Measurements from ENCODE around the gene HS3ST6. TPM values are rescaled to one million over a fixed set of nuclear protein-coding genes. Genes with fewer than 3 reads are reported as not detected.
"Not testable (repeated sequence)": the region's sequence is repeated elsewhere in the genome, so short reads cannot be mapped to it uniquely, and the experiment has no call there.

HS3ST6 gene
- total RNA-seq, 1 experiment from 2014 or later, result not detected

DNA sequence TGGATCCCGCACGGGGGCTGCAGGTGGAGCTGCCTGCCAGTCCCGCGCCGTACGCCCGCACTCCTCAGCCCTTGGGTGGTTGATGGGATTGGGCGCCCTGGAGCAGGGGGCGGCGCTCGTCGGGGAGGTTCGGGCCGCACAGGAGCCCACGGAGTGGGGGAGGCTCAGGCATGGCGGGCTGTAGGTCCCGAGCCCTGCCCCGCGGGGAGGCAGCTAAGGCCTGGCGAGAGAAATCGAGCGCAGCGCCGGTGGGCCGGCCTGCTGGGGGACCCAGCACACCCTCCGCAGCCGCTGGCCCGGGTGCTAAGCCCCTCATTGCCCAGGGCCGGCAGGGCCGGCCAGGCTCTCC is 39.9 kb upstream of the HS3ST6 start:
- Histone ChIP-seq H3K4me1 (replicated peaks) (peaks cover 25% of the 10 kb centered on the region), H3K36me3 (peaks cover 32% of the 10 kb centered on the region)
- H3K27me3 ChIP-seq (replicated peaks); H3K4me3 ChIP-seq; H3K27ac ChIP-seq; DNase-seq (ENCODE audit: low read depth in 1 of 2, low spot score in 2 of 2); H3K9me3 ChIP-seq (replicated peaks): not testable (repeated sequence)

DNA sequence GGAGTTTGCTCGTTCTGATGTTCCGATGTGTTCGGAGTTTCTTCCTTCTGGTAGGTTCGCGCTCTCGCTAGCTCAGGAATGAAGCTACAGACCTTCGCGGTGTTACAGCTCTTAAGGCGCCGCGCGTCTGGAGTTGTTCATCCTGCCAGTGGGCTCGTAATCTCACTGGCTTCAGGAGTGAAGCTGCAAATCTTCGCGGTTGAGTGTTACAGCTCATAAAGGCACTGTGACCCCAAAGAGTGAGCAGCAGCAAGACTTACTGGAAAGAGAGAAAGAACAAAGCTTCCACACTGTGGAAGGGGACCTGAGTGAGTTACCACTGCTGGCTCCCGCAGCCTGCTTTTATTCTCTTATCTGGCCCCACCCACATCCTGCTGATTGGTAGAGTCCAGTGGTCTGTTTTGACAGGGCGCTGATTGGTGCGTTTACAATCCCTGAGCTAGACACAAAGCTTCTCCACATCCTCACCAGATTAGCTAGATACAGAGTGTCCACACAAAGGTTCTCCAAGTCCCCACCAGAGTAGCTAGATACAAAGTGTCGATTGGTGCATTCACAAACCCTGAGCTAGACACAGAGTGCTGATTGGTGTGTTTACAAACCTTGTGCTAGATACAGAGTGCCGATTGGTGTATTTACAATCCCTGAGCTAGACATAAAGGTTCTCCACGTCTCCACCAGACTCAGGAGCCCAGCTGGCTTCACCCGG is 39.4 kb upstream of the HS3ST6 start:
- Histone ChIP-seq H3K4me1 (replicated peaks) (peaks cover 20% of the 10 kb centered on the region), H3K36me3 (peaks cover 27% of the 10 kb centered on the region)
- H3K27ac ChIP-seq; DNase-seq (ENCODE audit: low read depth in 1 of 2, low spot score in 2 of 2); H3K4me3 ChIP-seq; H3K9me3 ChIP-seq (replicated peaks); H3K27me3 ChIP-seq (replicated peaks): not testable (repeated sequence)

DNA sequence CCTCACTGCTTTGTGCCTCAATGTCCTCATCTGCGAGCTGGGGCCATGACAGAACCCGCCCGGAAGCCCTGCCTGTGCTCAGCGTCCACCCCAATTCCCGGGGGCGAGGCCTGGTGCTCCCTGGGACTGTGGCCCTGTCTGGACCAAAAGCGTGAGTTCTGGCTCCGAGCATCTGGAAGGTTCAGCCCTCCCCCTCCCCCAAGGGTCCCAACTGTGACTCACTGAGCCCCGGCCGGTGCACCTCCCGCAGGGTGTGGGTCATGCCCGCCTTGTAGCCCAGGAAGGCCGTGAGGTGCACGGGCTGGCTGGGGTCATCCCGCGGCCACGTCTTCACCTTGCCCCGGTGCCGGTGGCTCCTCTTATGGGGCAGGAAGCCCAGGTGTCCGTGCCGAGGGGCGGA is 35.5 kb upstream of the HS3ST6 start:
- Histone ChIP-seq H3K36me3 (no peaks in the 10 kb centered on the region), H3K27ac (no peak overlapping the region), H3K27me3 (replicated peaks) (no peaks in the 10 kb centered on the region), H3K4me1 (replicated peaks) (peaks cover under 1% of the 10 kb centered on the region; the same call in 1 of the 2 replicates), H3K9me3 (replicated peaks) (no peaks in the 10 kb centered on the region), H3K4me3 (no peak overlapping the region)
- no peak for DNase-seq (ENCODE audit: low read depth in 1 of 2, low spot score in 2 of 2)

DNA sequence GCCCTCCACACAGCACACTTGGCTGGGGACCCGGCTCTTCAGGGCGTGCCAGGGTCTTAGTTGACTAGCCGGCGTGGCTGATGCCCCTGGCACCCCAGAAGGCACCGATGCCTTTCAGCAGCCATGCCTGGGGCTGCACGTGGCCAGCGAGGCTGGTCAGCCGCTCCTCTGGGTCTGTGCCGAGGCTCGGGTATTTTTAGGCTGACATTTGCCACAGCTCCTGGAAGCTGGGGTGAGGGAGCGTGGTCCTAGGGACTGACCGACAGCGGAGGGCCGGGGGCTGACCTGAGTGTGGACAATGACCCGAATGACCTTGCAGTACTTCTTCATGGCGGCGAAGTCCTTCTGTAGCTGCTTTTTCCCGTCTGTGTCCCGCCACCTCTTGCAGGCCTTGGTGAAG is 32.3 kb upstream of the HS3ST6 start:
- H3K27me3 ChIP-seq (replicated peaks), result no peaks in the 10 kb centered on the region
- H3K27ac ChIP-seq, result no peak overlapping the region
- no peaks in the 10 kb centered on the region for H3K4me1 ChIP-seq (replicated peaks)
- DNase-seq (ENCODE audit: low read depth in 1 of 2, low spot score in 2 of 2), result no peak
- H3K36me3 ChIP-seq, result no peaks in the 10 kb centered on the region
- H3K9me3 ChIP-seq (replicated peaks), result no peaks in the 10 kb centered on the region
- no peak overlapping the region for H3K4me3 ChIP-seq

DNA sequence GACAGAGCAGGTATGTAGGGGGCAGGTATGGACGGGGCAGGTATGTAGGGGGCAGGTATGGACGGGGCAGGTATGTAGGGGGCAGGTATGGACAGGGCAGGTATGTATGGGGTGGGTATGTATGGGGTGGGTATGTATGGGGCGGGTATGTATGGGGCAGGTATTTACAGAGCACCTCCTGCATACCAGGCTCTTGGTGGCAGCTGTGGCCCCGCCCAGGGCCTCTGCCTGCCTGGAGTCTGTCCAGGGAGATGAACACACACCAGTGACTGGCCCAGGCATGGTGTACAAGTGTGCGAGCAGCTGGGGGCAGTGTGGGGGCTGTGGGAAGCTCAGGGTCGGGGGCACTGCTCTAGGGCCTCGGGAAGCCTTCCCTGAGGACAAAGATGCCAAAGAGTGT is 31.8 kb upstream of the HS3ST6 start:
- no peaks in the 10 kb centered on the region for H3K9me3 ChIP-seq (replicated peaks)
- DNase-seq (ENCODE audit: low read depth in 1 of 2, low spot score in 2 of 2), result no peak
- H3K4me3 ChIP-seq, result no peak overlapping the region
- no peaks in the 10 kb centered on the region for H3K36me3 ChIP-seq
- H3K27ac ChIP-seq, result no peak overlapping the region
- H3K4me1 ChIP-seq (replicated peaks), result no peaks in the 10 kb centered on the region
- no peaks in the 10 kb centered on the region for H3K27me3 ChIP-seq (replicated peaks)

DNA sequence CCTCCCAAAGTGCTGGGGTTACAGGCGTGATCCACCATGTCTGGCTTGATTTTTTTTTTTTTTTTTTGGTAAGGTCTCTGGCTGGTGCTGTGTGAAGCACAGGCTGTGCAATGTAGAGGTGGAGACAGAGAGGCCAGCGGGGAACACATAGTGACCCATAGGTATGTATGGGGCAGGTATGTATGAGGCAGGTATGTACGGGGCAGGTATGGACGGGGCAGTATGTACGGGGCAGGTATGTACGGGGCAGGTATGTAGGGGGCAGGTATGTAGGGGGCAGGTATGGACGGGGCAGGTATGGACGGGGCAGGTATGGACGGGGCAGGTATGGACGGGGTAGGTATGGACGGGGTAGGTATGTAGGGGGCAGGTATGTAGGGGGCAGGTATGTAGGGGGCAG is 31.3 kb upstream of the HS3ST6 start:
- no peak for DNase-seq (ENCODE audit: low read depth in 1 of 2, low spot score in 2 of 2)
- no peaks in the 10 kb centered on the region for H3K9me3 ChIP-seq (replicated peaks)
- H3K27ac ChIP-seq, result no peak overlapping the region
- no peaks in the 10 kb centered on the region for H3K36me3 ChIP-seq
- H3K4me1 ChIP-seq (replicated peaks), result no peaks in the 10 kb centered on the region
- H3K4me3 ChIP-seq, result no peak overlapping the region
- H3K27me3 ChIP-seq (replicated peaks), result no peaks in the 10 kb centered on the region

DNA sequence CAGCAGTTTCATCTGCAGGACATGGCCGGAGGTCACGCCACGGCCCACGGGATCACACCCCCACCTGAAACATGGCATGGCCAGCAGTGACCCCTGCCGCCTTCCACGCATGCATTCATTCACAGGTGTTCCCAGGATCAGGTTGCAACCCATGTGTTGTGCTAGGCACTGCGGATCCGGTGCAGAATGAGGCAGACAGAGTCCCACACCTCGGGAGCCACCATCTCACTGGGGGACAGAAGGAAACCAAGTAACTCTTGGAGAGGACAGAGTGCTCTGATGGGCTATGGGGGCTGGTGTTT is 29.1 kb upstream of the HS3ST6 start:
- Histone ChIP-seq H3K9me3 (replicated peaks) (no peaks in the 10 kb centered on the region), H3K27ac (no peak overlapping the region), H3K4me3 (no peak overlapping the region), H3K4me1 (replicated peaks) (peaks cover 9% of the 10 kb centered on the region), H3K36me3 (no peaks in the 10 kb centered on the region), H3K27me3 (replicated peaks) (no peaks in the 10 kb centered on the region)
- no peak for DNase-seq (ENCODE audit: low read depth in 1 of 2, low spot score in 2 of 2)

DNA sequence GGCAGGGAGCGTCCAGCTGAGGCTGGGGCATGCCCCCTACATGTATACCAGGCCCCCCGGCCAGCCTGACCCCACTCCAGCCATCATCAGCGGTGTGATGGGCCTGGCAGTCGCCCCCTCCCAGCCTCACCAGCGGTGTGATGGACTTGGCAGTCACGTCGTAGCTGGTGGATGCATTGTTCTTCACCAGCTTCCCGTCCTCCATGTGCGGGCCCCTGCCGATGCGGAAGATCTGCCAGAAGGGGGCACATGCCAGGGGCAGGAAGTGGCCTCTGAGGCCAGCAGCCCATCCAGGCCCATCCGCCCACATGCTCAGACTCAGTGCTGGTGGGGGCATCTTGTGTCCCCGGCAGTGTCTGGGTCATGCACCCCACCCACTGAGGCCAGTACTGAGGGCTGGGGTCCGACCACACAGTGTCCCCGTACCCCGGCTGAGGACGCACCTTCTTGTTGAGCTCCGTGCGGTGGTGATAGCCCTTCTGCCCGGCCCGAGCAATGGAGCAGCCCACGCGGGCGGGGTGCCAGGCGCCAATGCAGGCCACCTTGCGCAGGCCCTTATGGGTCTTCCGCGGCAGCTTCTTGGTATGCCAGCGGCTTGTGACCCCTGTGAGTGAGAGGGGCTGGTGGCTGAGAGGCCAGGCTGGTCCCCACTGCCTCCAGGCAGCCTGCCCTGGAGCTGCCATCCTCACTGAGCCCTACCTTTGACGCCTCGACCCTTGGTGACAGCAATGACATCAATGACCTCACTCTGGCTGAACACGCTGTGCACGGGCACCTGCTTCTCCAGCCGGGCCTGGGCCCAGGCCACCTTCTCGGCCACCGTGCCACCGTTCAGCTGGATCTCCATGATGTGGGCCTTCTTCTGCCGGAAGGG is 28.5 kb upstream of the HS3ST6 start:
- Histone ChIP-seq H3K36me3 (no peaks in the 10 kb centered on the region), H3K27me3 (replicated peaks) (no peaks in the 10 kb centered on the region), H3K27ac (no peak overlapping the region), H3K9me3 (replicated peaks) (no peaks in the 10 kb centered on the region), H3K4me3 (no peak overlapping the region), H3K4me1 (replicated peaks) (peaks cover 14% of the 10 kb centered on the region)
- no peak for DNase-seq (ENCODE audit: low read depth in 1 of 2, low spot score in 2 of 2)

DNA sequence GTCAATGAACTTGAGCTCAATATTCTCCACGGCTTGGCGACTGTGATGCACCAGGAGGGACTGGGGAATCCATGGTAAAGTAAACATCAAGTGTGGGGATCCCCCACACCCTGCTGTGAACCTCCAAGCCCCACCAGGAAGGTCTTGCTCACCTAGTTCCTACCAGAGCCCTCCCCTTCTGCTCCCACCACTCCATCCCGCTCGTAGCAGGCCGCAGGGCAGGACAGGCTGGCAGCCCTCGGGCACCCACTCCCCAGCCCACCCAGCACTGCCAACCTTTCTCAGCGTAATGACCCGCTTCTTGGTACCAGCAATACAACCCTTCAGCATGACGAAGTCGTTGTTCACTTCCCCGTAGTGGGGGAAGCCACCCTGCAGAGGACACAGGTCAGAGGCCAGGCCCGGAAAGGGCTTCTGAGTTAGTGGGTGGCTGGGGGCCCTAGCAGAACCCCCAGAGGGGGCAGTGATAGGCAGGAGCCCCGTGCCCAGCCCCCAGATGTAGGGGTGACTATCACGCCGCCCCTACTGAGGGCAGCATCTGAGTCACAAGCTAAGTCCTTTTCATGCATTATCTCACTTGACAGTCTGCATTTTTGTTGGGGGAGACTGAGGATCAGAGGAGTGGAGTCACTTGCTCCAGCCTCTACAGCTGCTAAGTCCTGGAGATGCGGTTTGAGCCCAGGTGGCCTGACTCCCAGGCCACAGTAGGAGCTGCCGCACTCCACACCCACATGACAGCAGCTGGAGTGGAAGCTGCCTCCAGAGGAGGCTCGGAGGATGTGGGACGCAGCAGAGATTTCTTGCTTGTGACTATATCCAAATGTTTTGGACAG is 27.6 kb upstream of the HS3ST6 start:
- Histone ChIP-seq H3K27ac (no peak overlapping the region), H3K27me3 (replicated peaks) (no peaks in the 10 kb centered on the region), H3K4me3 (no peak overlapping the region), H3K9me3 (replicated peaks) (no peaks in the 10 kb centered on the region), H3K36me3 (peaks cover under 1% of the 10 kb centered on the region; the same call in 1 of the 2 replicates), H3K4me1 (replicated peaks) (peaks cover 14% of the 10 kb centered on the region)
- no peak for DNase-seq (ENCODE audit: low read depth in 1 of 2, low spot score in 2 of 2)

DNA sequence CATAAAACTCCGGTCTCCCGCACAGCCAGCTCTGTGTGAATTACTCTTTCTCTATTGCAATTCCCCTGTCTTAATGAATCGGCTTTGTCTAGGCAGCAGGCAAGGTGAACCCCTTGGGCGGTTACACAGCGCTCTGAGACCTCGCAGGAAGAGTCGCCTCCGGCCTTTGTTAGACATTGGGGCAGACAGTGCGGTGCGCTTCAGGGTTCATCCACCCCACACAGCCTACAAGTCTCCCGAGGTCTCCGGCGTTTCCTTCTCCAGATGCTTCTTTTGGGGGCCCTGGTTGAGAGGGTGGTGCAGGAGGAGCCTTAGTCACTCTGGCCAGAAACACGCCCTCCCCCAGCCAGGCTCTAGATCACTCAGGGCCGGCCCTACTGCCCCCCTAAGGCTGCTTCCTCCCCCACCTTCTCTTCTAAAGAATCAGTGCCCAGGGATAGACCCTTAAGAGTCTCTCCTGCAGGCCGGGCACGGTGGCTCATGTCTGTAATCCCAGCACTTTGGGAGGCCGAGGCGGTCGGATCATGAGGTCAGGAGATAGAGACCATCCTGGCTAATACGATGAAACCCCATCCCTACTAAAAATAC is 26.5 kb upstream of the HS3ST6 start:
- H3K4me3 ChIP-seq, result no peak overlapping the region
- H3K27ac ChIP-seq, result no peak overlapping the region
- H3K4me1 ChIP-seq (replicated peaks), result peaks cover 14% of the 10 kb centered on the region
- no peaks in the 10 kb centered on the region for H3K27me3 ChIP-seq (replicated peaks)
- no peaks in the 10 kb centered on the region for H3K9me3 ChIP-seq (replicated peaks)
- H3K36me3 ChIP-seq, result peaks cover 6% of the 10 kb centered on the region; the same call in 1 of the 2 replicates
- DNase-seq (ENCODE audit: low read depth in 1 of 2, low spot score in 2 of 2), result no peak

DNA sequence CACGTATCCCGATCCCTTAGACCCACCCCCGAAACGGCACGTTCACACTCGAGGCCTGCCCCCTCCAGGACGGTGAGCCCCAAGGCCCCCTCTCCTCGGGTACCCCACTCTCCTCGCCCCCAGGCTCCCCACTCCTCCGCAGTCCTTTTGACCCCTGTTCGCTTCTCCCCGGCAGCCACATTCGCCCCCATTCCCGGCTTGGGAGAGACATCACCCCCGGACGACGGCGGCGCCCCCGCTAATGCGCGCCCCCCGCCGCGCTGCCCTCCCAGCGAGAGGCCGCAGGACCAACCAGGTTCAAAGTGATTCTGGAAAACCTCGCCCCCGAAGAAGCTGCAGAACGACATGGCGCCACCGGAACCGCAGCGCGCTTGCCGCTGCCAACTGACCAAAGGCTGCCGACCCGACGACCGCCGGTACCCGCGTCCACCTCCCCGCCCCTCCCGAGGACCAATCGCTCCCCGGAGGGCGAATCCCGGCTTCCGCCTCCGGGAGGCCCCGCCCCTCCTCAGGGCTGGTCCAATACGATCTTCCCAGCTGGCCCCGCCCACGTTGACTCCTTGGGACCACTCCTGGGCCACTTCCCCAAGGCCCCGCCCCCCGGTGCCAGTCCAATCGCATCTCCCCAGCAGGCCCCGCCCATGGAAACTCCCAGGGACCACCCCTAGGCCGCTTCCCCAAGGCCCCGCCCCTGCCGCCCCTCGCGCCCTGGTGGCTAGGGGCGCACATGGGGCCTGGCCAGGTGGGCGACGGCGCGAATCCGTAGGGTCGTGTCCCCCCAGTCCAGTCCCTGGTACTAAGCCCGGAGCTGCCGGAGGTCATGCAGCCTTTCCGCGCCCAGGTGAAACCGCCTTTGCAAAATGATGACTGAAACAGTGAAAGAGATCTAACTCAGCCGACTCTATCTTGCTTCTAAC is 24.9 kb upstream of the HS3ST6 start, which contains the start of gene MSRB1:
Gene MSRB1, minus strand, starts transcription at position 390 of the 917 bp plus-strand sequence. Its CDS starts 43 bp downstream, at position 347.
- peak; percentile 95 to 100 for DNase-seq (ENCODE audit: low read depth in 1 of 2, low spot score in 2 of 2)
- H3K27me3 ChIP-seq (replicated peaks), result no peaks in the 10 kb centered on the region
- peak within 1 kb of the TSS; percentile 64 for H3K4me3 ChIP-seq
- peaks cover 16% of the 10 kb centered on the region for H3K36me3 ChIP-seq
- no peaks in the 10 kb centered on the region for H3K9me3 ChIP-seq (replicated peaks)
- peaks cover 14% of the 10 kb centered on the region for H3K4me1 ChIP-seq (replicated peaks)
- H3K27ac ChIP-seq, result no peak within 1 kb of the TSS

DNA sequence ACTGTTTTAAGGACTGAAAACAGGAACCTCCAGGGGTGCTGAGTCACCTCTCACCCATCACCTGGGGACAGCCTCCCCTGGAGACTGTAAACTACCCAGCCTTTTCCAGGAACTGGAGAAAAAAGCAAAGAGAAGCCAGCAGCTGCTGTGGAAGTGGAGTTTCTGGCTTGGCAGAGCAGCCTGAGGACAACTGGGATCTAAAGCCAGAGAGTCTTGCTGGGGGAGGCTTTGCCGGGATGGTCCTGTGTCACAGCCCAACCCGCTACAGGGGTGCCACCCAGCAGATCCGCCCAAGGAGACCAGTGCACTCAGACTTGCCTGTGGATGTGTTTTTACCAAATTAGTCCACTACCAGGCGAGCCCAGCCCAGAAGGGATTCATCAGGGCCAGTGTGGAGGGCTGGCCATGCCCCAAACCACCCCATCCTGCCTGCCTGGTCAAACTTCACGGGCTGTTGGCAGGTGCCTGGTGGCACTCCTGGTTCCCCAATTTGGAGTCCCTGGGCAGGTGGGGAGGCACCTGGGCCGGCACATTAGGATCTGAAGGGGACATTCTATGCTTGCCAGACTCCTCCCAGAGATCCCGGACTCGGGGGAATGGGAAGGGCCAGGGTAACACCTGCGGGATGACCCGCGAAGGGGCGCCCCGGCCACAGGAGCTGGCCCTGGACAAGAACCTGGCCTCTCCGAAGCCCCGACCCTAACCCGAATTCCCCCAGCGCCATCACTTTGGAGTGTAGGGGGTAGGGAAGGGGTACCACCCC is 24.0 kb upstream of the HS3ST6 start:
- Histone ChIP-seq H3K9me3 (replicated peaks) (no peaks in the 10 kb centered on the region), H3K27me3 (replicated peaks) (no peaks in the 10 kb centered on the region), H3K4me3 (peak overlapping the region; percentile 64), H3K27ac (no peak overlapping the region), H3K4me1 (replicated peaks) (peaks cover 14% of the 10 kb centered on the region), H3K36me3 (peaks cover 19% of the 10 kb centered on the region)
- no peak for DNase-seq (ENCODE audit: low read depth in 1 of 2, low spot score in 2 of 2)

All from SJSA1 (cell line).